Stimulated activated CD4-positive, alpha-beta T cell treated with anti-CD3 and anti-CD28 coated beads, TNF-alpha, amount 100 ng/mL, for 48 hours (primary cell): ENCODE measurements around the gene RPP25L.

Source experiments
- DNase-seq, 3 donors: peaks; one replicate each; pipeline ENCODE4 v3.0.0-alpha.2; 2020; ENCODE audit warnings: low read depth in 3 of 3

RPP25L gene

GRCh38 chr9:34611251-34611810 is 566 bp downstream of the RPP25L start:
- DNase-seq = no peak

- DNase-seq = no peak
Observed at GRCh38 chr9:34610434-34611206, 1.3 kb downstream of the RPP25L start.

GRCh38 chr9:34607331-34607730 is 4.6 kb downstream of the RPP25L start:
- DNase-seq = no peak

- DNase-seq = no peak
Observed at GRCh38 chr9:34606905-34607304, 5.0 kb downstream of the RPP25L start.

- no peak for DNase-seq
Observed at GRCh38 chr9:34606190-34606589, 5.7 kb downstream of the RPP25L start.

- DNase-seq = peak; percentile 58 to 74 (median 60)
Observed at GRCh38 chr9:34603610-34604231, 8.2 kb downstream of the RPP25L start.

GRCh38 chr9:34601937-34602573 is 9.8 kb downstream of the RPP25L start:
- no peak for DNase-seq

GRCh38 chr9:34600908-34601307 is 11.0 kb downstream of the RPP25L start:
- no peak for DNase-seq

- no peak for DNase-seq
Observed at GRCh38 chr9:34599546-34599945, 12.4 kb downstream of the RPP25L start.

- DNase-seq = no peak
Observed at GRCh38 chr9:34594177-34594576, 17.7 kb downstream of the RPP25L start.

- DNase-seq = no peak
Observed at GRCh38 chr9:34592895-34593601, 18.8 kb downstream of the RPP25L start.

GRCh38 chr9:34591917-34592866 is 19.7 kb downstream of the RPP25L start:
- DNase-seq = no peak

GRCh38 chr9:34591248-34591916 is 20.5 kb downstream of the RPP25L start:
- peak; percentile 54 to 79 (median 65) for DNase-seq

- DNase-seq = no peak
Observed at GRCh38 chr9:34590381-34591247, 21.3 kb downstream of the RPP25L start.

GRCh38 chr9:34589636-34590380 is 22.1 kb downstream of the RPP25L start, which contains the start of gene CNTFR:
Gene CNTFR, minus strand, starts transcription at chr9:34589724. Its CDS starts 20,743 bp downstream, at chr9:34568981.
- peak in 1 of 3 donors; percentile 17 for DNase-seq

- DNase-seq = no peak
Observed at GRCh38 chr9:34588671-34589635, 22.9 kb downstream of the RPP25L start.

- no peak for DNase-seq
Observed at GRCh38 chr9:34587271-34587670, 24.6 kb downstream of the RPP25L start.
